ENCODE data around the gene E2F1.
A peak's percentile ranks its signal among the peaks of the same experiment; 100 is the strongest.

E2F1 gene

DNA sequence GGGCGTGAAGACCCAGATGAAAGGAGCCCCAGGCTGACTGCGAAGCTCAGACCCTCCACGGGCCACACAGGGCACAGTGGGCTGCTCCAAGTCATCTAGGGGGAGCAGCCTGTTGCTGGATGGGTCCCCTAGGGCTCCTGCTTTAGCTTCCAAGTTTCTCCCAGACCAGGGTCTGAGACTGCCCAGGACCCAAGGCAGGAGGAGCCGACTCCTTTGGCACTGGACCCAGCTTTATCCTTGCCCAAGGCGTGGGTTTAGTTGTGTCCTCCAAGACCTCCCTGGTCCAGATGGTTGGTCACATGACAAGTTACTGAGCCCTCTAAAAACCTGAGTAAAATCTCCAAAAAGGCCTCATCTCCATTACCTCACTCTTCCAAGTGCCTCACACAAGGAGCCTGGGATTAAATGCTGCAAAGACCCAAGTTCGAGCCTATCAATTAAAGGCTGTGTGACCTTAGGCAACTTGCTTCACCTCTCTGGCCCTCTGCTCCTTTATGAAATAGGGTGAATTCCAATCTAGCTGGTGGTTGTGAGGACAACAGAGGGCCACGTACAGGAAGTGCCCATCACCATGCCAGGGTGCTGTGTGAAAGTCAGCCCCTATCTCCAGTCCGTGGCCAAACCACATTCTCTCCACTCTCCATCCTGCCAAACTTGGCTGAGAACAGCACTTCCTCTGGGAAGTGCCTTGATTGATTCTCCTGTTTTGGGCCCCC, 14.5 kb downstream of the E2F1 start:
- no peak for DNase-seq (ENCODE audit: low spot score)

DNA sequence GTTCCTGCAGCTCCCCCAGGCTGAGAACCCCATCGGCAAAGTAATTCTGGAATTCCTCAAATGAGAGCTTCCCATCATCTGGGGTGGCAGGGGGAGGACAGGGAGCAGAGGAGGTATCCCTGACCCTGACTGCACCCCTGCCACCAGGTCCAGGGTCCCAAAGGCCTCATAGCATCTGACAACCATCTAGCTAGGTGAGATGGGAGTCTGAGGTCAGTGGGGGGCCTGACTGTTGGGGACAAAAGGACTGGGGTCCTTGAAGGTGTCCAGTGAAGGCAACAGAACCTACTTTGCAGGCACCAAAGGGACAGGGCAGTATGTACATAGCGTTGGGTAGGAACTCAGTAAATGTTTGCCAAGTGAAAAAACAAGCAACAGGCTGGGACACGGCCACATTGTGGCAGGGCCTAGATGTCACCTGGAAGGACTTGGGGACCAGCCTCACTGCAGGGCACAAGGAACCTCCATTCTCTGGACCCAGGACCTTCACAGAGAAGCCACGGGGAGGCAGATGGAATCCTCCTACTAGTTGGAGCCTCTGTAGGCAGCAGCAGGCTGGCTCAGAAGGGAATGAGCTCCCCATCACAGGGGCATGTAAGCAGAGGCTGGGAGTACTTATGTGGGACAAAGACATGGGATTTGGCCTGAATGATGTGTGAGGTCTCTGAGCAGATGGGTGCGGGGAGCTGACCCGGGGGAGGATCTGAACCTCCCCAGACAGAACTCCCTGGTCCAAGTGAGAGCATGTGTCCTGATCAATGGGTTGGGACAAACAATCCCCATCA, 15.3 kb downstream of the E2F1 start:
- DNase-seq (ENCODE audit: low spot score) = no peak

DNA sequence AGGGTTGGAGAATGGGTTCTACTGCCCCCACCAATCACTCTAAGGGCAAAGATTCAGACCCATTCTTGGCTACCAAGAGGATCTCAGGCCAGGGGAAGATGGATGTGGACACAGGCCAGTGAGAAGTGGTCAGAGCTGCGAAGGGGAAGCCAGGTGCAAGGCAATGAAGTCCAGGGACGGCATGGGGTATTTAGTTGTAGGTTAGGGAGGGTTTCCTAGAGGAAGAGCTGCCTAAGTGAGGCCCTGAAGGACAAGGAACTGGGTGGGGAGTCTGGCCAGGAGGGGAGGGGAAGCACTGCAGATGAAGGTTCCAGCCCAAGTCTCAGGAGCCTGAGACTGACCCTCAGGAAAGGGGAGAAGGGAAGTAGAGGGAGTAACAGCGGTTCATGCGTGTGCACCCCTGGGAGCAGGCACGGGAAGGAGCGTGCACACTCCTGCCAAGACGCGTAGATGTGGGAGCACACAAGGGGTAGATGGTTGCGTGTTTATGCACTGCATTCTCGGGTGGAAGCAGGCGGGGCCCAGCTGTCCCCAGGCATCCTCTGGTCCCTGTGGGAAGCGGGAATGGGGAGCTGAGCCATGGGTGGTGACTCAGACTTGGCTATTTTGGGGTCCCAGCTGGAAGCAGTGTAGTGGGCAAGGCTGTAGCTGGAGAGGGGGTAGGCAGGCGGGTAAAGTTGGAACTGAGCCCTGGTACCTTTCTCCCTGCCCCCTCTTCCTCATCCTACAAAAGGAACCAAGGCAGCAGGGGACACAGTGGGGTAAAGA, 16.1 kb downstream of the E2F1 start:
- DNase-seq (ENCODE audit: low spot score) = no peak

DNA sequence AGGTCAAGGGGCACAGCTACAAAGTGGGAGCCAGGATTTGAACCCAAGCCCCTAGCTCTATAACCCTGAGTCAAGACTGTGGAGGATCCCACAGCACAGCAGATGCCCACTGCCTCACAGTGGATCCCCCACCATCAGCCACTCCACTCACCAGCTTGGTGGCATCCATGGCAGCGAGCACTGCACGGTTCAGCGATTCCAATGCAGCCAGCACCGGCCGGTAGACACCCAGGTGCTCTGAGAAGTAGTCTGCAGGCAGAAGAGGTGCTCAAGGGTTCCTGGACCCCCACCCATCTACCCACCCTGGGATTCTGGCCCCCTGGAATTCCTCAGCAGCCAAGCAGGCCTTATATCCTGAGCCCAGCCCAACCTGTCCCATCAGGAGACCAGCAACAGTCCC, 17.0 kb downstream of the E2F1 start:
- DNase-seq (ENCODE audit: low spot score) = no peak

DNA sequence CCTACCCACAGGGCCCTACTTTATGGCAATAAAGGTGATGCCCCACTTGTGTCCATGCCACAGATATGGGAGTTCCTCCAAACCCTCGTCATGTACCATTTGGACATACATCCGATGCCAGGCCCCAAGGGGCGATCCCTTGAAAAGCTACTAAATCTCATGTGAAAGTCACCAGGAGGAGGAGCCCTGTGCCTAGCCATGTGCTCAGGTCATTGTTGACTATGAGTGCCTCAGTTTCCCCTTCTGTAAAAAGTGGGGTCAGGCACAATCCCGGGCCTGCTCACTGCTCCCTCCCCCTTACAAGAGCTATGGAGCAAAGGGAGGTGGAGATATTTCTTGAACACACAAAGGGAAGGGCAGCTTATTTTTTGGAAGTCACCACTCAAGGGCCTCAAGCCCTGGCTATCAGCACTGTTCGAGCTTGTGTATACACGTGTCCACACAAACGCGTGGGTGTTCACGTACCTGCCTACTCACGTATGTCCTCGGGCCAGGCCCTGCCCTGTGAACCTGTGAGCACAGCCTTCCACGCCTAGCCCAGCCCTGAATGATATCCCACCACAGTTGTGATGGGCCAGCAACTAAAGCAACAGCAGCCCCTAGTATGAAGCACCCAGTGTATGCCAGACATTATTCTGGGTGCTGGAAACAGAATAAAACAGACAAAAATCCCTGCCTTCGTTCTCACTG, 17.6 kb downstream of the E2F1 start:
- no peak for DNase-seq (ENCODE audit: low spot score)

DNA sequence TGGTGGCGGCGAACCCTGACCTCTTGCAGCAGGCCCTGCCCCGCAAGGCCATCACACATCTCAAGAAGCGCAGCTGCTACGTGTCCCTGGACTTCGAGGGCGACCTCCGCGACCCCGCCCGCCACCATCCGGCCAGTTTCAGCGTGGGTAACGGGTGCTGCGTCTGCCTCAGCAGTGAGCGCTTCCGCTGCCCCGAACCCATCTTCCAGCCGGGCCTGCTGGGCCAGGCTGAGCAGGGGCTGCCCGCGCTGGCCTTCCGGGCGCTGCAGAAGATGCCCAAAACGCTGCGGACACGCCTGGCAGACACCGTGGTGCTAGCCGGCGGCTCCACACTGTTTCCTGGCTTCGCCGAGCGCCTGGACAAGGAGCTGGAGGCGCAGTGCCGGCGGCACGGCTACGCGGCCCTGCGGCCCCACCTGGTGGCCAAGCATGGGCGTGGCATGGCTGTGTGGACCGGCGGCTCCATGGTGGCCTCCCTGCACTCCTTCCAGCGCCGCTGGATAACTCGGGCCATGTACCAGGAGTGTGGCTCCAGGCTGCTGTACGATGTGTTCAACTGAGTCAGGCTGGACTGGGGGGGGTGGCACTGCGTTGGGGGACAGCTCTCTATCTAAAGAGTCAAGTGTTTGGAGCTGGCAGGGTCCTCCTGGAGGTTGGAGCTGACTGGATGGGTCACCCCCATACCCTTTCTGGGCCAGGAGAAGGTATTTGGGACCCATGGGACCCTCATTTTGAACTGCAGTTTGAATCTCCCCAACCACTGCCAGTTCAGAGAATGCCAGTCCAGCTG, 18.3 kb downstream of the E2F1 start:
- peak; percentile 85 for DNase-seq (ENCODE audit: low spot score)

DNA sequence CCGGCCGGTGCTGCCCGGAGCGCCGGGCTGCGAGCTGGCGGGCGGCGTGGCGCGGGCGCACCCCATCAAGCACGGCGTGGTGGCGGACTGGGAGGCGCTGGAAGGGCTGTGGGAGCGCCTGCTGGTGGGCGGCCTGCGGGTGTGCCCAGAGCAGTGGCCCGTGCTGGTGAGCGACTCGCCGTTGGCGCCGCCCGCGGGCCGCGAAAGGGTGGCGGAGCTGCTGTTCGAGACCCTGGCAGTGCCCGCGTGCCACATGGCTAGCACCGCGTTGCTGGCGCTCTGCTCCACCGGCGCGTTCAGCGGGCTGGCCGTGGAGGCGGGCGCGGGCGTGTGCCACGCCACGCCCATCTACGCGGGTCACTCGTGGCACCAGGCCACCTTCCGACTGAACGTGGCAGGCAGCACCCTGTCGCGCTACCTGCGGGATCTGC, 18.9 kb downstream of the E2F1 start:
- peak; percentile 60 for DNase-seq (ENCODE audit: low spot score)

DNA sequence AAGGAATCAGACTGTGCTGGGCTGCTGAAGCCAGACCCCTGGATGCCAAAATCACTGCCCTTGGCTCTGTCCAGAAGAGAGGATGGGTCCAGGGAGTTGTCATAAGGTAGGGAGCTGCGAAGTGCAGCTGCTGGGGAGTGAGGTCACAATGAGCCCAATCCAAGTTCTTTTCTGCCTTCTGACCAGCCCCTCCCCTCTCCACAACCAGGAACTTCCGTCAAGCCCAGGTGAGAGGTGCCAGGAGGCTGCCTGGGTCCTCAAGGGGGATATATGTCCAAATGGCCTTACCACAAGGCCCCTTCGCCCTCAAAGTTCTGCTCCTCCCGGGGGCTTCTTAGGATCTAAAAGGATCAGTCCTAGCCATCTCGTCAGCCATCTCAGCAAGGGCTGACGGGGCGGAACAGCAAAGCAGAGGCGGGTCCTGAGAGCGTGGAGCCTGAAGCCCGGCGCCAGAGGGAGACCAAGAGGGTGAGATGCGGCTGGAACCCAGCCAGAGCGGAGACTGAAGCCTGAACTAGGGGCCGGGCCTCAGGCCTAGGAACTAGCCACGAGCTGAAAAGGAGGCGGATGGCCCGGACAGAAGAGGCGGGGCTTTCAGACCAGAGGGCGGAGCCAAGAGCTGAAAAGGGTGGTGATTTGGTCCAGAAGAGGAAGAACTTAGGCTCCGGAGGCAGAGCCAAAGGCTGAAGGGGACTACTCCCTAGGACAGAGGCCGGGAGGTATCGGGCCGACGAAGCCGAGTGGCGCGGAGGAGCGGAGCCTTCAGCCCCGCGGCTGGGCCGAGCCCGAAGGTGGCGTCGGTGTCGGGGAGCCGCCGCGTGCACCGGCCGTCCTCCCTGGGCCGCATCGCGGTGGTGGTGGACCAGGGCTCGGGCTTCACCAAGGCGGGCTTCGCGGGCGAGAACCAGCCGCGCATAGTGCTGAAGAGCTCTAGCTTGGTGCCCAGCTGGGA, 19.6 kb downstream of the E2F1 start, which contains the start of gene ACTL10:
TSS of gene ACTL10 (plus strand) at position 651 of the 952 bp plus-strand sequence. CDS start 555 bp downstream, outside the sequence.
- peak; percentile 99 for DNase-seq (ENCODE audit: low spot score)

DNA sequence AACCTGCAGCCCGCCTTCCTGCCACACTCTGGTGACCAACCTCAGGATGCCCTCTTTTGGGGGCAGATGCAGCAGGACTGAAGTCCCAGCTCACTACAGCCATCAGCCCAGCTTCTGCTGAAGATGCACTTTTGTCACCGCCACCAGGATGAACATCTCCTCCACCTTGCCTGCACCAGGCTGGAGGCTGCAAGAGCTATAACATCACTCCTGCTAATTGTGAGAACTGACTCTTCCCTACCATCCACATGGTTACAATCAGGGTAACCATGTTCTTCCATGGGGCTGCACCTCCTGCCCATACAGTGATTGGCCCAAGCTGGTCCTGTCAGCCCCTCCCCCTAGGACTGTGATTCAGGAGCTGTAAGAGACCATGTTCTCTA, 21.4 kb downstream of the E2F1 start:
- no peak for DNase-seq (ENCODE audit: low spot score)

DNA sequence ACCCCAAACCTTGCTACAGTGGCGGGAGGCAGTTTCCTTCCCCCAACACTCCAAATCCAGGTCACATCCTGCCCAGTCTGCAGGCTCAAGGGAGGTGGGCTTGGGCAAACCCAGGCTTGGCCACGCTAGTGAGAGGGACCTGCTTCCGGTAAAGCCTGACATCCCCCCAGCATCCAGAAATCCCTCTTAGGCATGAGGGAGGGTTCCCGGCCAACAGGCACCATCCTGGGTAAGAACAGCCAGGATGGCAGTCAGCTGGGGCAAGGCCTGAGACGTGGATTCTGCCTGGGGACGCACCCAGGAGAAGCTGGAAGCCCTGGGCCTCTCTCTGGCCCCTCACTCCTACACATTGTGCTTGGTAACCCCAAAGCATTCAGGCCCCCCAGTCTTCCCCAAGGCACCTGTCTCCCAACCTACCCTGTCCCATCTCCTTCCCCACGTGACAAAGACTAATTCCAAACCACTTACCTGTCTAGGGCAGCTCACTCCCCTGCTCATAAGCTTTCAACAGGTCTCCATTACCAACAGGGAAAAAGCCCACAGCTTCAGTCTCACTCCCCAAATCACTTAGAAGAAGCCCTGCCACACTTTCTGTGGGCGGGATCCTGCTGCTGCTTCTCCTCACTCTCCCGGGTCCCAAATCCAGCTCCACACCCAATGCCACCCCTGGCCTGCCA, 22.0 kb downstream of the E2F1 start:
- DNase-seq (ENCODE audit: low spot score) = no peak

DNA sequence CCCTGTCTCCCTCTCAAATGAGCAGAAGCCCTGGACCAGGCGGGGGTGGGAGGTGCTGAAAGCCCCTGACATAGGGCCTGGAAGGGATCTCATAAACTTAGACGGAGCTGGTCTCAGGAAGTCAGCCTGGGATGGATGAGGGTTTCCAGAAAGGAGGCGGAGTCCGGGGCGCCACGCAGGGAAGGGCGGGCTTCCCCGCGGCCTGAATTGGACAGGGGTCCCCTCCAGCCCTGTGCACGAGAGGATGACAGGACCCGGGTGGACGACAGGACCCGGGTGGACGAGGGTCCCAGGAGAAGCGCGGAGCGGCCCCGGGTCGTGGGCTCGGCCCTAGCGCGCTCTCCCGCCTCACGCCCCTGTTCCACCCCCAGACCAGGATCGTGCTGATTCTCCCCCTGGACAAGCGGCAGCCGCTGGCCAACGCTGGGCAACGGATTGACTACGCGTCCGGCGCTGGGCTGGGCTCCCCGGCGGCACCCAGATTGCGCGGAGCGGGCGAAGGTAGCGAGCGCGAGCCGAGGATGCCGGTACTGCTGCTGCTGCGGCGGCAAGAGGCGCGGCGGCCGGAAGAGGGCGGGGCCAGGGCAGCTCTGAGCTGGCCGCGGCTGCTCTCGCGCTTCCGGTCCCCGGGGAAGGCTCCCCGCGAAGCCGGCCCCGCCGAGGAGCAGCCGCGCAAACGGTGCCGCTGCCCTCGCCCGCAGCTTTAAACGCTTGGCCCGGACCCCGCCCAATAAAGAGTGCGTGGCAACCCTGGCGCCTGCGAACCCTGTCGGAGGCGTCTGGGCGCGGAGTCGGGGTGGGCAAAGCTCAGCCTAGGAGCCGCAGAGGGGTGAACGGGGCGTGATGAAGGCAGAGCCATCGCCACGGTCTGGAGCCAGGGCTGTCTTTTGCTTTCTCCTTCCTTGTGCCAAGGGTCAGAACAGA, 22.8 kb downstream of the E2F1 start:
- peak; percentile 81 for DNase-seq (ENCODE audit: low spot score)

DNA sequence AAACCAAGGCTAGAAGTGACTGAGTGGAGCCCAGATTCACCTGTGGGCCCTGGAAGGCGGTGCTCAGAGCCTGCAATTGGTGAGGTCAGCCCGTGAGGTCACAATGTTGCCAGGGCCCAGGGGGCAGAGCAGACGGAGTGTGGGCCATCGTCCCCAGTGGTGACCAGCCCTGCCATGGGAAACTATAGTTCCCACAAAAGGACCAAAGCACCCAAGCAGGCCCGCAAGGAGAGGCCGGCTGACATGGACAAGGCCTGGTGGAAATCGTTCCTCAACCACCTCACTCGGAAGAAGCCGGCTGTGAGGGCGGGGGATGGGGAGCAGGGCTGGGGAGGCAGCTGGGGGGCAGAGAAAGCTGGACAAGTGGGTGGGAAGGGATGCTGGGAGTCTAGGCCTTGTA, 24.0 kb downstream of the E2F1 start, which contains the start of gene C20orf144:
TSS of gene C20orf144 (plus strand) at position 156 of the 400 bp plus-strand sequence. CDS start at position 175, 19 bp downstream.
- no peak for DNase-seq (ENCODE audit: low spot score)

DNA sequence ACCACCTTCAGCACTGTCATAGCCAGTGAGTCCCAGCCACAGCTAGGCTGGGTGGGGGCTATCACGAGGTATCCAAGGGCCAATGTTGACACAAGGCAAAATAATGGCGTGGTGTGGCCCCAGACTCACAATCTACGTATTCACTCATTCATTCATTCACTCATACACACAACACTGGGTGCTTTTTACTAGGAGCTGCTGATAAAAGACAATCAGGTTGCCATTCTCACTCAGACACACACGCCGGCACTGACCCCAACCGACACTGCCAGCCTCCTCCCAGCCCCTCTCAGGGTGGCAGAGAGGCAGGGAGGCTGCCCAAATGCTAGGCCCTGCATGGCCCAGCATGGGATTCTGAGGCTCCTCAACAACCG, 25.5 kb downstream of the E2F1 start:
- DNase-seq (ENCODE audit: low spot score) = no peak

DNA sequence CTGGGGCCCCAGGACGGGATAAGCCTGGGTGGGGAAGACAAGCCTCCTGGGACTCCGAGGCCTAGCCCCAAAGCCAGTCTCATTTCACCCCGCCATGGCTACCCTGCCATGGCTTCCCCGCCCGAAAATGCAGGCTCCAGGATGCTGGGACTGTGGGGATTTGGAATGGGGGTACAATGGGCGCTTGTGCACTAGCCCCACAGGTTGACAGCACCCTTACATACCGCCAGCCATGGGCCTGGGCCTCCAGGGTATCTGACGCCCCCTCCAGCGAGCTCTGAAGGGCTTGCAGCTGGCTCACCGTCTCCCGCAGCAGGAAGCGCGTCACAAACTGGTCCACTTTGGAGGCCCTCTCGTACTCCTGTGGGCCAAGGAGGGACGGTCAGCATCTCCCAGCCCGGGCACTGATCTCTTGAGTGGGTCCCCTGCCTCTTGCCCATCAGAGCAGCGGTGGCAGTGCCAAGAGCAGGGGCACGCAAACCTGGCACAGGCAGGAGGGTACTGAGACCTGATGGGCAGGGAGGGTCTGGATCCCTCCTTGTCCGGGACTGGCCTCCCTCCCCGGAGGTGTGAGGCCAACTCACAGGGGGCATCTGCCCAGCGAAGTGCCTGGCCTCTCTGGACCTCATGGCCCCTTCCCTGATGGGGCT, 26.0 kb downstream of the E2F1 start:
- no peak for DNase-seq (ENCODE audit: low spot score)

DNA sequence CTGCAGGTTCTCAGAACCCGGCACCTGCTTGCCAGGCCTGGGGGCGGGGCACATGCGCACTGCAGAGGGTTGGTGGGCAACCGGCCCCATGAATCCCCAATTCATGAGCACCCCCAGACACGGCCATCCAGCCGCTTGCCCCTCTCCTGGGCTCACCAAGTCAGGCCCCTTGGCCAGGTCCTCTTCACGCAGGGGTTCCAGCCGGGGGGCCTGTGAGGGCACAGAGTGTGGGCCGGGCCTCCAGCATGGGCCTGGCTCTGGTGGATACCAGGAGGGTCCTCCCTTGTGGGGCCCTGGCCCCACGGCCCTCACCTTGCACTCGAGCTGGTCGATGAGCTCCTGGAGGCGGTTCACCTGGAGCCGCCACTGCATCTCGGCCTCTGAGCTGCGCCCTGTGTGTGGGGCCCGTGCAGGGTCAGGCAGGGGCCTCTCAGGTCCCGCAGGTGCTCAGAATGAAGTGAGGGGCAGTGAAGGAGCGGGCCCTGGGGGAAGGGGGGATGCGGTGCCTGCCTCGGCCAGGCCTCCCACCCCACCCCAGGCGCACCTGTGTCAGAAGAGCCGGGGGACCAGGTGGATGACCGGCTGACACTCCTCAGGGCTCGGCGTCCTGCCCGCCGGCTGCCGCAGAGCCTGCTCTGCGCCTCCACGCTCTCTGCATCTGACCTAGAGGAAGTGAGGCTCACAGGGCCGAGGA, 26.7 kb downstream of the E2F1 start:
- no peak for DNase-seq (ENCODE audit: low spot score)

DNA sequence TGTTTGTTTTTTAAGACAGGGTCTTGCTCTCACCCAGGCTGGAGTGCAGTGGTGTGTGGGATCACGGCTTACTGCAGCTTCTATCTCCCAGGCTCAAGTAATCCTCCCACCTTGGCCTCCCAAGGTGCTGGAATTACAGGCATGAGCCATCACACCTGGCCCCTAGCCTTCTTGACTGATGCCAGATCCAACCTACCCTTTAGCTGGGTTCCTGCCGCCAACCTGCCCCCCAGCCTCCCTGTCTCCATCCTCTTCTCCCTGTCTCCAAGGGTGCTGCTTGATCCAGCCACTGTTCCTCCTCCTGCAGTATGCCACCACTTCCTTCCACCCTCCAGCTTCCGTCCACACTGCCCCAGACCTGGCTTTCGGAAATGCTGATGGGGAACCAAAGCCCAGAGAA, 27.3 kb downstream of the E2F1 start:
- no peak for DNase-seq (ENCODE audit: low spot score)

DNA sequence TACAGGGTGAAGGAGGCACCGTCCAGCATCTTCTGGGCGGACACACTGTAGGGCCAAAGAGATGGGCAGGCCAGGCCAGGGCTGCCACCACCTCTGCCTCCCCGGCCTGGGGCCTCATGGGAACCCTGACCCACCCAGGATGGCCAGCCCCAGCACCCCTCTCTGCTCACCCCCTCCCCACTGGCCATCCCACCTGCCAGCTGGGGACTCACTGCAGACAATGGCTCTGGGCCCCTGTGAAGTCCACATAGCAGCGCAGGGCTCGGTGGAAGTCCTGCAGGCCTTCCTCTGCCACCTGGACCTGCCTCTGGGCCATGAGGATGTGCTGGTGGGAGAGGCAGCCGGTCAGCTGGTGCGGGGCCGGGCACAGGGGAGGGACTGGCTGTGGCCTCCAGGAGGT, 27.7 kb downstream of the E2F1 start:
- DNase-seq (ENCODE audit: low spot score) = no peak

Measured in kidney tubule cell (primary cell).